ENCODE measurements around the gene ATP6V0E2. TPM values are rescaled to one million over a fixed set of nuclear protein-coding genes. Genes with fewer than 3 reads are reported as not detected.

Gene ATP6V0E2
- total and polyA plus RNA-seq, 2 donors from 2014 or later: 19.8 to 138 TPM

DNA sequence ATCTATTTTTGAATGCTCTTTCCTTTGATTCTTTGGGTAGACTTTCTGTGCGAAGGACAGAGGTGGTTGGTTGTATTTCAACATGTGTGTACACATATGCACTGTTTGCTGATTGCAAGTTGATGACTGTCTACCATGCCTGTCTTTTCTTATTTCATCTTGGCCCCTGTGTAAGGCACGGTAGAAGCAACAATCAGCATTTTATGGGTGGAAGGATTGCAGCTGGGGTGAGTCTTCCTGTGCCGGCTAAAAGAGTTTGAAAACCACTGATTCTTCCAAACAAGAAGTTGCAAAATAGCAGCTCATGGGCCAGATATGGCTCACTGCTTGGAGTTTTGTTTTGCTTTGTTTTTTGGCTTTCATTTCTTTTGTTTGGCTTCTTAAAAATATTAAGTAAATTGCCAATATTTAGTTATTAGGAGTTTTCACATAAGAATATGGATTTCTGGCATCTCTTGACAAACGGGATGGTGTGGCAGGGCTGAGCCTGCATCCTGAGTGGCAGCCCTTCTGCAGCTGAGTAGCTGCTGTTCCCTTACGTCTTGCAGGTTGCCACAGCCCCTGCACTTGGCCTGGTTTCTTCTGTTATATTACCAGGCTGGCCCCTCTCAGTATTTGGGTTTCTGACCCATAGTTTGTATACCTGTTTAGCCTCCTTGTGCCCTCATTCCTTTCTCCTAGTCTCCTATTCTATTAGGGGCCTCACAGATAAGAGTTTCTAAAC, 28.4 kb upstream of the ATP6V0E2 start:
- Histone ChIP-seq H3K27me3 (ENCODE audit: control insufficient read depth, insufficient read depth, low read length) (no peaks in the 10 kb centered on the region), H3K9ac (ENCODE audit: low read length in 3 of 3) (no peak overlapping the region), H3K4me3 (ENCODE audit: low read length in 3 of 3) (no peak overlapping the region), H3K36me3 (ENCODE audit: control insufficient read depth in 2 of 3, insufficient read depth in 3 of 3, low read length in 3 of 3) (peaks cover 0 to 6% (median 4%) of the 10 kb centered on the region in 3 donors), H3K27ac (ENCODE audit: low read depth in 2 of 2, low read length in 2 of 2) (no peak overlapping the region), H3K9me3 (ENCODE audit: control insufficient read depth in 2 of 3, insufficient read depth in 1 of 3, low read length in 3 of 3) (no peaks in the 10 kb centered on the region), H3K4me1 (ENCODE audit: control insufficient read depth in 2 of 3, insufficient read depth in 2 of 3, low read depth in 1 of 3, low read length in 3 of 3) (no peaks in the 10 kb centered on the region)
- DNase-seq (no peak), FAIRE-seq (no peak)
- TF ChIP-seq, protein P1, sequence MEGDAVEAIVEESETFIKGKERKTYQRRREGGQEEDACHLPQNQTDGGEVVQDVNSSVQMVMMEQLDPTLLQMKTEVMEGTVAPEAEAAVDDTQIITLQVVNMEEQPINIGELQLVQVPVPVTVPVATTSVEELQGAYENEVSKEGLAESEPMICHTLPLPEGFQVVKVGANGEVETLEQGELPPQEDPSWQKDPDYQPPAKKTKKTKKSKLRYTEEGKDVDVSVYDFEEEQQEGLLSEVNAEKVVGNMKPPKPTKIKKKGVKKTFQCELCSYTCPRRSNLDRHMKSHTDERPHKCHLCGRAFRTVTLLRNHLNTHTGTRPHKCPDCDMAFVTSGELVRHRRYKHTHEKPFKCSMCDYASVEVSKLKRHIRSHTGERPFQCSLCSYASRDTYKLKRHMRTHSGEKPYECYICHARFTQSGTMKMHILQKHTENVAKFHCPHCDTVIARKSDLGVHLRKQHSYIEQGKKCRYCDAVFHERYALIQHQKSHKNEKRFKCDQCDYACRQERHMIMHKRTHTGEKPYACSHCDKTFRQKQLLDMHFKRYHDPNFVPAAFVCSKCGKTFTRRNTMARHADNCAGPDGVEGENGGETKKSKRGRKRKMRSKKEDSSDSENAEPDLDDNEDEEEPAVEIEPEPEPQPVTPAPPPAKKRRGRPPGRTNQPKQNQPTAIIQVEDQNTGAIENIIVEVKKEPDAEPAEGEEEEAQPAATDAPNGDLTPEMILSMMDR (IDR thresholded peaks at IDR 0.05; ENCODE audit: borderline replicate concordance, extremely low read depth, insufficient read depth): no peak
- intact Hi-C loops (cut with DNase I): no loop called here

DNA sequence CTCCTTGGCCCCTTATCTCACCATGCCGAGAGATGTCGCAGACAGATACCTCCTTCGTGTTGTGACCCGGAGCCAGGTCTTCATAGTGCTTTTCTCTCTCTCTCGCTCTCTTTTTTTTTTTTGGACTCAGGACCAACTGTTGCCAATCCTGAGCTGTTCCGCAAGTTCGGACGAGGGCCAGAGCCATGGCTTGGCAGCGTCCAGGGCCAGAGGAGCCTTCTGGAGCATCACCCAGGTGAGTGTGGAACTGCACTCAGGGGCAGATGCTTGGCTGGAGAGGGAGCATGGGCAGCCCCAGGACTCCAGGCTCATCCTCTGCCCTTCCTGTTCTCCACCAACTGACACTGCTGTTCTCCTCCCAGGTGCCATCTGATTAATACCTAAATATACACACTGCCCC, 27.7 kb upstream of the ATP6V0E2 start:
- no peak for DNase-seq
- FAIRE-seq: no peak
- Histone ChIP-seq H3K9ac (ENCODE audit: low read length in 3 of 3) (no peak overlapping the region), H3K4me1 (ENCODE audit: control insufficient read depth in 2 of 3, insufficient read depth in 2 of 3, low read depth in 1 of 3, low read length in 3 of 3) (no peaks in the 10 kb centered on the region), H3K36me3 (ENCODE audit: control insufficient read depth in 2 of 3, insufficient read depth in 3 of 3, low read length in 3 of 3) (peaks cover 0 to 6% (median 4%) of the 10 kb centered on the region in 3 donors), H3K4me3 (ENCODE audit: low read length in 3 of 3) (no peak overlapping the region), H3K9me3 (ENCODE audit: control insufficient read depth in 2 of 3, insufficient read depth in 1 of 3, low read length in 3 of 3) (no peaks in the 10 kb centered on the region), H3K27me3 (ENCODE audit: control insufficient read depth, insufficient read depth, low read length) (no peaks in the 10 kb centered on the region), H3K27ac (ENCODE audit: low read depth in 2 of 2, low read length in 2 of 2) (no peak overlapping the region)
- TF ChIP-seq, protein P1 (IDR thresholded peaks at IDR 0.05; ENCODE audit: borderline replicate concordance, extremely low read depth, insufficient read depth): no peak
- intact Hi-C loops (cut with DNase I): no loop called here

DNA sequence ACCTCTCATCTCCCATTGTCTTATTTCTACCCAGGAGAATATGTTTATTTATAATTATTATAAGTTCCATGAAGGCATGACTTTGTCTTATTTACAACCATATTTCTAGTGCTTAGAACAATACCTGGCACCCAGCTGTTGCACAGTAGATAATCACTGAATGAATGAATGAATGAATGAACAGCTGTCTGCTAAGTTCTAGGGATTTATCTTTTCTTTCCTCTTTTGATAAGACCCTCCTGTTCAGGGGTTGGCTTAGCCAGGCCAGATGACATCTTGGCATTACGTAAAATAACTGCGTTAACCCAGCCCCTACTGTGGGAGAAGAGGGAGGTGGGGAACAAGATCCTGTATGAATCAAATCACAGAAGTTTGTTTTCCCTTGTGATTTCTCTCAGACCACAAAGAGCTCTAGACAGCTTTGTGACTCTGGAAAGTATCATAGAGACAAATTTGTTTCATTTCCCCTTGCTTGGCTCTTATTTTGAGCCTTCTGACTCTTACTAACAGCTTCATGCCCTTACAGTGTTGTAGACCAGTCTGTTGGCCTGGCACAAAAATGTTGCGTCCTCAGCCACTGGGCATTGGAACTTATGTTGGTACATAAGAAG, 27.2 kb upstream of the ATP6V0E2 start:
- Histone ChIP-seq H3K4me1 (ENCODE audit: control insufficient read depth in 2 of 3, insufficient read depth in 2 of 3, low read depth in 1 of 3, low read length in 3 of 3) (no peaks in the 10 kb centered on the region), H3K27me3 (ENCODE audit: control insufficient read depth, insufficient read depth, low read length) (no peaks in the 10 kb centered on the region), H3K9me3 (ENCODE audit: control insufficient read depth in 2 of 3, insufficient read depth in 1 of 3, low read length in 3 of 3) (no peaks in the 10 kb centered on the region), H3K36me3 (ENCODE audit: control insufficient read depth in 2 of 3, insufficient read depth in 3 of 3, low read length in 3 of 3) (peaks cover 0 to 6% (median 4%) of the 10 kb centered on the region in 3 donors), H3K9ac (ENCODE audit: low read length in 3 of 3) (no peak overlapping the region), H3K4me3 (ENCODE audit: low read length in 3 of 3) (no peak overlapping the region), H3K27ac (ENCODE audit: low read depth in 2 of 2, low read length in 2 of 2) (no peak overlapping the region)
- FAIRE-seq (no peak), DNase-seq (no peak)
- TF ChIP-seq, protein P1 (IDR thresholded peaks at IDR 0.05; ENCODE audit: borderline replicate concordance, extremely low read depth, insufficient read depth): no peak
- intact Hi-C loops (cut with DNase I): no loop called here

Data from kidney (tissue), 14 donors.